HG03378 (cell line): Measurements from ENCODE around the gene PPARA.

ENCODE experiments used
- ATAC-seq: cut with Tn5 transposase; IDR thresholded peaks from one replicate; pipeline ENCODE4 v1.9.1; 2021; ENCODE audit warnings: mild to moderate bottlenecking, moderate library complexity; ENCODE audit not compliant: unreplicated experiment

The PPARA gene

GRCh38 chr22:46142548-46143490, 7.5 kb upstream of the PPARA start:
- ATAC-seq = no peak

DNA sequence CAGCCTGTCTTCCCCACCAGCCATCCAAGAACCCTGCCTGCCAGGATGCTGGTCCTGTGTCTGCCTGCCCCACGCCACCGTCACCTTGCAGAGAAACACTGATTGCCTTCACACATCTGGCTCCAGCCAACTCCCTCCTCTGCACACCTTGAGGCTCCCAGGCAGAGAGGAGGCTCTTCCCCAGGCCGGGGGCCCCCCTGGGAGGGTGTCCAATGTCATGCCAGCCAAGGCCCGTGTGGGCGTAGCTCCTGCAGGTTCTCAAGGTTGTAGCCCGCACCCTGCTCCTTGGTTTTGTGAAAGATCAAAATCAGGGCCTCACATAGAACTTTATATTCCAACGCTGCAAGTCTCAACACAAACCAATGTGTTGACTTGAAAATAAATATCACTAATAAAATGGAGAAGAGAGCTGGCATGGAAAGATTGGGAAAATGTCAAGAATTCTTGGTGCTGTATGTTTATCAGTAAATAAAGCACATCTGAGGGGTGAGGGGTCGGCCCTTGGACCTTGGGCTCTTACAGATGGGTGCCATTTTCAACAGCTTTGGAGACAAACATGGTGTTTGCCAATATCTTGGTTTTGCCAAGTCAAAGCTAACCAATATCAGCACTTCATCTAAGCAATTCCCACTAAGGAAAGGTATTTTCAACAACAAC, 6.7 kb upstream of the PPARA start:
- ATAC-seq = no peak

DNA sequence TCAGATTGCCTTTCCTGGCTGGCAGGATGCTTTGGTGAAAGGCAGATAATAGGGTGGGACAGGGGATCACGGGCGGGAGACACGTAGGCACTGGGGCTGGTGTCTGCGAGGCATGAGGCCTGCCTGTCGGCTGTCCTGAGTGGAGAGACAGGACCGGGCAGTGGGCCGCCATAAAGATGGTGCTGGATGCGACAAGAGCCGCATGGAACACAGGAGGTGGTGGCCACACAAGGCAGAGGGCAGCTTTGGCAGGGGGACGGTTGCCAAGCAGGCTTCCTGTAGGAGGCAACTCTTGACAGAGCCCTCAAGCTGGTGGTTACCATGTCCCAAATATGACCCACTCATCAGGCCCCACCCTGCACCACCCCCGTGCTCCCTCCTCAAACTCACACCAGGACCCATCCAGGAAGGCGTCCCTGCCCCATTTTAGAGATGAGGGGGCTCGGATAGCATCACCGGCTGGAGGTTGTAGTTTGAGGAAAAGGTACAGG, 4.9 kb upstream of the PPARA start:
- no peak for ATAC-seq

DNA sequence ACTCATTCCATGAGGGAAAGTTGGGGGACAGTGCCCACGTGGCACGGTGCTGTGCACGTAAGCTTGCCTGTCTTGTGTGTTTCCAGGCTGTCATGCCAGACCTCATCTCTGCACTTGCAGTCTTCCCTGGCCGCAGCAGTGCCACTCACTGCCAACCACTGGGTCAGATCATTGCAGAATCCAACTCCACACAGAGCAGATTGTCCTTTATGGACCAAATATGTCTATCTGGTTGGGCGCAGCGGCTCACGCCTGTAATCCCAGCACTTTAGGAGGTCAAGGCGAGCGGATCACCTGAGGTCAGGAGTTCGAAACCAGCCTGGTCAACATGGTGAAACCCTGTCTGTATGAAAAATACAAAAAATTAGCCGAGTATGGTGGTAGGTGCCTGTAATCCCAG, 4.4 kb upstream of the PPARA start:
- no peak for ATAC-seq

DNA sequence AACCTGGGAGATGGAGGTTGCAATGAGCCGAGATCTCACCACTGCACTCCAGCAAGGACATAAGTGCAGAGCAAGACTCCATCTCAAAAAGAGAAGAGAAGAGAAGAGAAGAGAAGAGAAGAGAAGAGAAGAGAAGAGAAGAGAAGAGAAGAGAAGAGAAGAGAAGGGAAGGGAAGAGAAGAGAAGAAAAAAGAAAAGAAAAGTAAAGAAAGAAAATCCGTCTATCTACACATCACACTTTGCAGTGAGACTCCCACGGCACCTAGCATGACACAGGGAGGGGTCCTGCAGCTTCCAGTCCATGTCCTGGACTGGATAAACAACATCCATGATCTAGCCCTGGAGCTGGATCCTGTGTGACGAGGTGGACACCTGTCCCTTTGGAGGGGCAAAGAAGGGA, 4.0 kb upstream of the PPARA start:
- ATAC-seq = no peak

- no peak for ATAC-seq
Observed at GRCh38 chr22:46147061-46147460, 3.3 kb upstream of the PPARA start.

- no peak for ATAC-seq
Observed at GRCh38 chr22:46147471-46148267, 2.7 kb upstream of the PPARA start.

DNA sequence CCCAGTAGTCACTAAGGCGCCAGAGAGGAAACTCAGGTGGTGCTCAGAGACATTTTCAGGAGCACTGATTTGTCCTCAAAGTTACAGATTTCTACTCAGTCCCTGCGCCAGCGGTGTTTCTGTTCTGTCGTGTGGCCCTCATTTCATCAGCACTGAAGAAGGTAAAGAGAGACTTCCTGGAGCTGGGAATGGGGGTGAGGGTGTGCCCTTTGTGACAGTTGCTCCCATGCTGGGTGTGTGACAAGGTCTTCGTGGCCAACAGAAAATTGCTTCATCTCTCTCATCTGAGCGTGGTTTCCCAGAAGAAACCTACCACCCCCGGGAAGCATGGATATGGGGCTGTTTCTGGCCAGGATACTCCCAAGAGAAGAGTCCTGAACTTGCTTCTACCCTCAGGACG, 2.0 kb upstream of the PPARA start:
- no peak for ATAC-seq

- no peak for ATAC-seq
Observed at GRCh38 chr22:46148816-46149511, 1.4 kb upstream of the PPARA start.

DNA sequence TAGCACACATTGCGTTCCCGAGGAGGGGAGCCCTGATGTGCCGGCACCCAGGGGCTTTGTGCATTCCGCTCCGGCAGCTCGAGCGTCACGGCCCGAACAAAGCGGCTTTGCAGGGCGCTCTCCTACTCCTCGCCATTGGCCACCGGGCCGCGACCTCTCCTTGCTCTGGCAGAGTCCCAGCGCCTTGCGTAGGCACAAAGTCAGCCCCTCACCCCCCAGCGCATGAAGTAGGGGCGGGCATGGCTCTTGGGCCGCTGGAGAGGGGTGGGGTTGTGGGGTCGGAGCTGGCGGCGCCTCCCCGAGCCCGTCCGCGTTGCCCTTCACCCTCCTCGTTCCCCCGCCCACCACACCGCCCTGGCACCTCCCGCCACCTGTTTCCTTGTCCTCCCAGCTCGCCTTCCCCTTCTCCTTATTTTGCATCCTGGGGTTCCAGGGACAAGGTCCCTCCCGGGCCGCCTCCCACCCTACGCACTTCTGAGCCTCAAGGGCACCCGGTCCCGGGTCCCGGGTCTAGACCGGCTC, 753 bp upstream of the PPARA start:
- no peak for ATAC-seq

DNA sequence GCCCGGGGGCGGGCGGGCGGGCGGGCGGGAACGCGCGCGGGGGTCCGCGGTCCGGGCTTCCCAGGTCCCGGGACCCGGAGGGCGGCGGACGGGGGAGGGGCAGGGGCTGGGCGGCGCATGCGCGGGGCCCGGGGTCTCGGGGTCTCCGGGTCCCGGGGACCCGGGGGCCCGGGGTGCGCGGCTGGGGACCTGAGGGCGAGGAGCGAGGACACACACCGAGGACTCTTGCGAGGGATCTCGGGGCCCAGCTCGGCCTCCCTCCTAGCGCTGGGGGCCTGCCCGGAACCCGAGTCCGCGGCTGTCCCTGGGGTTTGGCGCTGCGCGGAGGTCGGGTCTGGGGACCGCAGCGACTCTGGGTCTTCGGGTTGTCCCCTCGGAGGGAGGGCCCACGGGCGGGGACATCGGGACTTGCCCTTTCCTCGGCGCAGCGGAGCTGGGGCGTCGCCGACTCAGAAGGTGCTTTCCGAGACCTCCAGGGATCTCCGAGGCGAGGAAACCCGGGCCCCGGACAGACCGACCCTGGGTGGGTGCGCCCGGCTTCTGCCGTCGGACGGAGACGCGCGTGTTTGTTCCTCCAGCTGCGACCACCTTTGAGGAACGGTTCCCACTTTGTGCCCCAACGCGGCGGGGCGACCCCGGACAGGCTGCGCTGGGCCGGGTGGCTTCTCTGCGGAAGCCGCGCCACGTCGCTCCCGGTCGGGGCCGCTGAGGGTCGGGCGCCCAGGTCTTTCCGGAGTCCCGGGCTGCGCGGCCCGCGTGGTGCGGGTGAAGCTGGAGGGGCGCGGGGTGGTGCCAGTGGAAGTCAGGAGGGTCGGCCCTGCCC, 540 bp downstream of the PPARA start:
- no peak for ATAC-seq

DNA sequence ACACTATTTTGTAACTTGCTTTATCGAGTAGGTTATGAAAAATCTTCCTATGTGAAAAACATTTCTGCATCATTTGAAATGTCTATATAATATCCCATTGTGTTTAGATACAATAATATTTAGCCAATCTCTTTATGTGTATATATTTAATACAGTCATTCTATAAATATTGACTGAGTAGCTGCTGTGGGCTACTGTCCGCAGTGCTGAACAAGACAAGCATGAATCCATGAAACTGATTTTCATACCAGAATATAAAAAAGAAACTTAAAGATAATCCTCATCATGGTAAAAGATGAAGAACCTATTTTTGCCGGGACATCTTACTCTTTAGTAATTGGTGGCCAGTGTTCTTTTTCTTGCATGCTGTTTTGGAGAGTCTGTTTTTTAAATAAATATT, 3.6 kb downstream of the PPARA start:
- no peak for ATAC-seq

DNA sequence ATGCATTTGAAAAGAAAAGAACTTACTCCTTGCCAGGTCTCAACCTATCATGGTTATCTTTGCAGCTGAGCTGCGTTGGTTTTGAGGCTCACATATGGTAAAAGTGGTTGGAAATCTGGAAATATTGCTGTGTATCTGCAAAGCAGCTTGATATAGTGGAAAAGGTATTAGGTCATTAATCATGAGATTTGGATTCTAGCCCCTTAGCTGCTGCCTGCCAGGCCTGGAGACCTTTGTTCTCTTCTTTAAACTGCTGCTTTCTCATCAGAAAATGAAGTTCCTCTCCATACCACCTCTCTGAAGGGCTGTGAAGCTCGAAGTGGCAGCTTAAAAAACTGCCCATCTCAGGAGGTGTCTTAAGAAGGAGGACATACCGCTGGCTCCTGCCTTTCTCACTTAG, 5.7 kb downstream of the PPARA start:
- no peak for ATAC-seq

DNA sequence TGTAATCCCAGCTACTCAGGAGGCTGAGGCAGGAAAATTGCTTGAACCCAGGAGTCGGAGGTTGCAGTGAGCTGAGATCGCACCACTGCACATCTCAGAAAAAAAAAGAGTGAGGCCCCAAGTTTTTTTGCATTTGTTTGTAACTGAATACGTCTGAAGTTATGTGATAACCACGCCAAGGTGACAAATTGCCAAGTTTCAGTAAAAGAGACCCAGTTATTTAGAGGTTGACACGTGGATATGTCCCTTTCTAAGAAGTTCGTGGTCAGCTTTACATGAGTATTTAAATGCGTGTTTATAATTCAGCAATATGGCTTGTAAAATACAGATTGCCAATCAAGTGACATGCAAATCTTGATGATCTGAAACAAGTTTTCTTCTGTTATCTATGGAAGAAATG, 8.0 kb downstream of the PPARA start:
- no peak for ATAC-seq

DNA sequence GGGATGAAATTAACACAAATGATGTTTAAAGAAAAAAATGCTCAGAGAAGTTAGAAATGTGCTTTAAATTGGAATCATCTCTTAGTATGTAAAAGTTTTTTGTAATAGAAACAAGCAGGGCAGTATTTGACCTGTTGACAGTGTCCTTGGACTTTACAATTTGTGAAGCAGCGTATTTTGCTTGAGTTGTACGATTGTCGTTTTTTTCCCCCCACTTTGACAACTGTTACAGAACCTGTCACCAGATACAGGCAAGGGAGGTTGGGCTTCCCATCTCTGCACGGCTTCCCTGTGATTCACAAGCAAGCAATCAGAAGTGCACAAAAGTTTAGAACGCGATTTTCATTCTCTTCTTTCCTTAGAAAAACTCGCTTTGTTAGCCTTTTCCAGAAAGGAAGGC, 8.9 kb downstream of the PPARA start:
- no peak for ATAC-seq

DNA sequence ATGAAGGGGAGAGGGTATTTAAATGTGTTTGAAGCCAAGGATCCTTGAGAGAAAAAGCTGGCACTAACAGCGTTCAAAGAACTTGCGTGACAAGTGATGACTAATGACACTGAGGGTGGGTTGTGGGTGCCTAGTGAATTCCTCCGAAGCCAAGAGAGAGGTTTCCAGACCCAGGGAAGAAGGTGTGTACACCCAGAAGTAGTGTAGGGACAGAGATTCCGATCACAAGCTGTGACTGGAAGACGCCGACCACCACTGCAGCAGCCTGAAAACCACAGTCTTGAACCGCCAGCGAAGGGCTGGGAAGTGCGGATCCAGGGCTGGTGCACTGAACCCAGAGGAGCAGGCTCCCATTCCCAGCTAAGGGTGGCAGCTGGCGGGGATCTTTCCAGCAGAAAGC, 9.5 kb downstream of the PPARA start:
- ATAC-seq = no peak

- ATAC-seq = no peak
Observed at GRCh38 chr22:46162285-46162684, 12.0 kb downstream of the PPARA start.

DNA sequence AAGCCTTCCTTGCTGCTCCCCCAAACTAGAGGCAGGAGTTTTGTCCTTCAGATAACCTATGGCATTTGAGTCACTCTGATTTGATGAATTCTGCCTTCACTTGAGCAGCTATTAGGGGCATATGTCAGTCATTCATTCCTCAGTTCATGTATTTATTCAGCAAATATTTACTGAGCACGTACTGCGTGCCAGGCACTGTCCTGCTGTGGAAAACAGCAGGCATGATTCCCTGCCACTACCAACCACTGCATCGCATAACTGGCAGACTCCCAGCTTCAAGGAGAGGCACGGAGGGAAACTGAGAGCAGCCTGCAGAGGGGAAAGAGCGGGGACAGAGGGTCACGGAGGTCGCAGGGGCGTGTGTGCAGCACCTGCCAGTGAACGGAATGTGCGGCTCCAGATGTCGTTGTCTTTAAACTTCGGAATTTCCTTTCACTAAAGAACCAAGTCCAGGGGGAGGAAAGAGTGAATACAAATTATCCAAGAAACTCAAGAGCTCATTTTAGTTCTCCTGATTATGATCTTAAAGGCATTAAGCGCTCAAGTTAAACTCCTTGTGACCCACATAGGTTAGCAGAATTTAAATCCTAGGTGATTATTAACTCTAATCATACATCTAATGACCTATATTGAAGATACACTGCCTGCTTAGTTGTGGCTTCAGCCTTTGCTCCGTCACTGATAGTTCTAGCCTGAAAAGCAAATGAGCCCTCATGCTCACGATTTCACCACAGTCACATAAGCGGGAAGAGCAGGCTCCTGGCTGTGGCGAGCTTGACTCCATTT, 12.6 kb downstream of the PPARA start:
- no peak for ATAC-seq

- no peak for ATAC-seq
Observed at GRCh38 chr22:46163557-46163888, 13.2 kb downstream of the PPARA start.
